B cell (primary cell): Measurements from ENCODE around the gene TAOK2. TPM values are rescaled to one million over a fixed set of nuclear protein-coding genes. Genes with fewer than 3 reads are reported as not detected.

ENCODE experiments used
- ATAC-seq: fragments of 200-7000 bp; cut with Tn5 transposase; one replicate; pipeline ENCODE4 v1.10.0; 2021; ENCODE audit warnings: low read depth, mild to moderate bottlenecking, moderate number of reproducible peaks, moderate library complexity
- CTCF ChIA-PET: fragments of 350-600 bp; sonication (Branson Sonifier 250); formaldehyde crosslinking; loops from one replicate; lab custom pipeline; 2021; ENCODE audit warnings: antibody characterized with exemption, inconsistent platforms; lab: Charles Lee
- POLR2A ChIA-PET: fragments of 350-600 bp; sonication (Branson Sonifier 250); formaldehyde crosslinking; loops from one replicate; lab custom pipeline; 2021; ENCODE audit warnings: antibody characterized with exemption; lab: Charles Lee
- DNase-seq: peaks from one replicate; pipeline ENCODE4 v3.0.0; 2013
- H2AFZ ChIP-seq: 2 replicates; pipeline ENCODE4 v1.6.1; 2012; ENCODE audit warnings: mild to moderate bottlenecking, low read depth, low read length; ENCODE audit not compliant: insufficient read depth, poor library complexity, severe bottlenecking
- H3K27ac ChIP-seq, 2 donors: 1 replicate in 1 of 2; 2 replicates in 1 of 2; pipeline ENCODE4 v1.5.1; 2012 to 2013; ENCODE audit warnings: low read length in 2 of 2, mild to moderate bottlenecking in 2 of 2, moderate library complexity in 1 of 2
- H3K27me3 ChIP-seq, 4 experiments: fragments of 200-600 bp in 1 of 4; sonication (generic) in 1 of 4; replicated peaks in 1 of 4; 1 replicate in 2 of 4; 2 replicates in 2 of 4; pipeline versions ENCODE4 v1.6.1 to v1.7.0; 2013 to 2016; ENCODE audit warnings: low read length in 3 of 4, mild to moderate bottlenecking in 2 of 4, mixed read lengths in 1 of 4, moderate library complexity in 1 of 4; ENCODE audit not compliant: insufficient read depth in 4 of 4, control insufficient read depth in 3 of 4; ENCODE audit errors: control extremely low read depth in 1 of 4
- H3K36me3 ChIP-seq, 2 experiments: replicated peaks in 1 of 2; 1 replicate in 1 of 2; 2 replicates in 1 of 2; pipeline versions ENCODE4 v1.6.1 to v1.7.1; 2013; ENCODE audit warnings: low read length in 1 of 2; ENCODE audit not compliant: insufficient read depth in 2 of 2, control insufficient read depth in 1 of 2; ENCODE audit errors: control extremely low read depth in 1 of 2, extremely low read depth in 1 of 2
- H3K4me1 ChIP-seq, 2 donors: fragments of 200-600 bp in 1 of 2; sonication (generic) in 1 of 2; 1 replicate in 1 of 2; 2 replicates in 1 of 2; pipeline versions ENCODE4 v1.5.1 to v1.6.1; 2013 to 2017; ENCODE audit warnings: low read length in 2 of 2; ENCODE audit not compliant: control insufficient read depth in 2 of 2, insufficient read depth in 2 of 2
- H3K4me2 ChIP-seq: replicated peaks from 2 replicates; pipeline ENCODE3; 2012; ENCODE audit warnings: mild to moderate bottlenecking, low read depth, low read length; ENCODE audit not compliant: poor library complexity, severe bottlenecking
- H3K4me3 ChIP-seq, 5 experiments: fragments of 200-600 bp in 1 of 5; sonication (generic) in 1 of 5; 1 replicate in 3 of 5; 2 replicates in 2 of 5; pipeline versions ENCODE4 v1.5.1 to v1.7.0; 2011 to 2016; ENCODE audit warnings: low read length in 4 of 5, mild to moderate bottlenecking in 4 of 5, low read depth in 2 of 5, control low read depth in 1 of 5, moderate library complexity in 1 of 5; ENCODE audit not compliant: insufficient read depth in 1 of 5; ENCODE audit errors: control extremely low read depth in 1 of 5, extremely low read depth in 1 of 5
- H3K79me2 ChIP-seq: fragments of 200-600 bp; sonication (generic); one replicate; pipeline ENCODE4 v1.6.0; 2016; ENCODE audit warnings: low read length; ENCODE audit not compliant: control insufficient read depth, insufficient read depth
- H3K9ac ChIP-seq: fragments of 200-600 bp; sonication (generic); 2 replicates; pipeline ENCODE4 v1.6.1; 2017; ENCODE audit warnings: mild to moderate bottlenecking, low read length, moderate library complexity
- H3K9me3 ChIP-seq, 3 donors: one replicate each; pipeline versions ENCODE4 v1.6.1 to v1.7.1; 2013; ENCODE audit warnings: low read length in 2 of 3; ENCODE audit not compliant: control insufficient read depth in 2 of 3, insufficient read depth in 1 of 3; ENCODE audit errors: control extremely low read depth in 1 of 3
- H4K20me1 ChIP-seq: 2 replicates; pipeline ENCODE4 v1.6.0; 2012; ENCODE audit warnings: mild to moderate bottlenecking, low read length; ENCODE audit not compliant: insufficient read depth, control insufficient read depth, poor library complexity, severe bottlenecking
- H3K27ac Mint-ChIP-seq: one replicate; pipeline ENCODE4 v1.8.0; 2021; ENCODE audit warnings: mixed read lengths
- H3K27me3 Mint-ChIP-seq: one replicate; pipeline ENCODE4 v1.8.0; 2021; ENCODE audit warnings: mixed read lengths
- H3K4me1 Mint-ChIP-seq: one replicate; pipeline ENCODE4 v1.8.0; 2021; ENCODE audit warnings: mixed read lengths
- H3K4me3 Mint-ChIP-seq: one replicate; pipeline ENCODE4 v1.8.0; 2021; ENCODE audit warnings: mixed read lengths
- H3K9me3 Mint-ChIP-seq: one replicate; pipeline ENCODE4 v1.8.0; 2022; ENCODE audit warnings: mixed read lengths; ENCODE audit not compliant: insufficient read depth
- CTCF ChIP-seq: fragments of 200-600 bp; IDR thresholded peaks from one replicate; pipeline ENCODE4 v1.8.0; 2022; ENCODE audit warnings: antibody characterized with exemption, mild to moderate bottlenecking
- EZH2 ChIP-seq: IDR thresholded peaks from 2 replicates; pipeline ENCODE4 v1.6.1; 2012; ENCODE audit warnings: borderline replicate concordance, low read depth, mild to moderate bottlenecking, moderate library complexity, low read length; ENCODE audit not compliant: insufficient read depth, poor library complexity, severe bottlenecking
- WGBS: methylation state at CpG from one replicate; pipeline ENCODE4 v1.1.5; 2013; ENCODE audit warnings: missing lambda C conversion rate; ENCODE audit not compliant: insufficient coverage; 5-methylcytosine and 5-hydroxymethylcytosine counted together
- intact Hi-C: fragments of 100-400 bp; cut with micrococcal nuclease; formaldehyde crosslinking; loops from one replicate; pipeline ENCODE4 v1.10.0; 2022
- polyA plus RNA-seq: library from polyadenylated mRNA; depleted of rRNA; stranded (reverse); fragments of >200 nt; gene quantifications from 2 replicates; pipeline ENCODE4 v1.2.3, GENCODE V29; 2012
- total RNA-seq, 2 donors: library from RNA; stranded (reverse); fragments of 120-200 nt in 1 of 2; gene quantifications; 1 replicate in 1 of 2; 2 replicates in 1 of 2; pipeline versions ENCODE4 v1.2.3 to v1.2.4, GENCODE V29; 2013 to 2022

TAOK2 gene
- total and polyA plus RNA-seq, 2 donors (not counting 1 experiment from before 2014, with no cell fraction given), result 30.3 to 50.8 TPM

GRCh38 chr16:30000735-30001631 lies 27.3 kb downstream of the TAOK2 start:
- DNase-seq, result no peak
- Histone ChIP-seq H3K27me3 (no peaks in the 10 kb centered on the region), H3K27ac (no peak overlapping the region), H3K79me2 (peaks cover 13% of the 10 kb centered on the region), H3K4me1 (peaks cover 11 to 21% of the 10 kb centered on the region in 2 donors), H2AFZ (no peak overlapping the region), H3K36me3 (peaks cover 0 to 41% of the 10 kb centered on the region in 2 experiments), H4K20me1 (peaks cover 17% of the 10 kb centered on the region), H3K4me3 (no peak overlapping the region), H3K4me2 (no peak overlapping the region), H3K9ac (no peak overlapping the region), H3K9me3 (no peaks in the 10 kb centered on the region)
- Mint-ChIP-seq H3K4me3 (no peak overlapping the region), H3K27me3 (no peaks in the 10 kb centered on the region), H3K9me3 (no peaks in the 10 kb centered on the region), H3K27ac (no peak overlapping the region), H3K4me1 (peaks cover 31% of the 10 kb centered on the region)
- ChIA-PET CTCF (interaction anchor here (1.5 kb wide), 1 partner anchor 31 kb away, joined by 6 read pairs; no protein-coding TSS in a partner anchor), POLR2A (interaction anchor here (0.6 kb wide), 1 partner anchor 181 kb away, joined by 5 read pairs; no protein-coding TSS in a partner anchor)
- no peak for TF ChIP-seq EZH2
- TF ChIP-seq CTCF, result no peak
- ATAC-seq, result no peak
- intact Hi-C loops, result no loop called here
- WGBS, result 88% methylated on average over 27 of the region's 33 CpGs
